ENCODE measurements around the gene DCLRE1B.

DCLRE1B gene

GRCh38 chr1:113887402-113888175 lies 17.5 kb upstream of the DCLRE1B start, which contains the start of gene BCL2L15:
TSS of gene BCL2L15 (minus strand) at chr1:113887581. CDS start at chr1:113887375, 206 bp downstream.
- FAIRE-seq, result no peak

GRCh38 chr1:113890816-113891215 lies 14.3 kb upstream of the DCLRE1B start:
- no peak for FAIRE-seq

- no peak for FAIRE-seq
Measured at GRCh38 chr1:113891631-113892220, 13.4 kb upstream of the DCLRE1B start.

- FAIRE-seq, result no peak
Measured at GRCh38 chr1:113893267-113893666, 11.9 kb upstream of the DCLRE1B start.

GRCh38 chr1:113895098-113895497 lies 10.0 kb upstream of the DCLRE1B start:
- FAIRE-seq, result no peak

- FAIRE-seq, result no peak
Measured at GRCh38 chr1:113895961-113896360, 9.2 kb upstream of the DCLRE1B start.

- no peak for FAIRE-seq
Measured at GRCh38 chr1:113898241-113898814, 6.8 kb upstream of the DCLRE1B start.

- no peak for FAIRE-seq
Measured at GRCh38 chr1:113899111-113899510, 6.0 kb upstream of the DCLRE1B start.

GRCh38 chr1:113901191-113901590 lies 3.9 kb upstream of the DCLRE1B start:
- no peak for FAIRE-seq

GRCh38 chr1:113903501-113904292 lies 1.4 kb upstream of the DCLRE1B start:
- no peak for FAIRE-seq

GRCh38 chr1:113904293-113904673 lies 843 bp upstream of the DCLRE1B start:
- no peak for FAIRE-seq

GRCh38 chr1:113905435-113905861 lies 322 bp downstream of the DCLRE1B start:
- FAIRE-seq, result no peak

GRCh38 chr1:113912594-113913311 lies 7.6 kb downstream of the DCLRE1B start:
- FAIRE-seq, result no peak

- FAIRE-seq, result no peak
Measured at GRCh38 chr1:113913312-113913668, 8.2 kb downstream of the DCLRE1B start.

GRCh38 chr1:113913887-113914664 lies 8.9 kb downstream of the DCLRE1B start:
- peak; percentile 54 for FAIRE-seq

GRCh38 chr1:113916974-113917373 lies 11.8 kb downstream of the DCLRE1B start:
- FAIRE-seq, result no peak

GRCh38 chr1:113917400-113918082 lies 12.4 kb downstream of the DCLRE1B start:
- FAIRE-seq, result no peak

- FAIRE-seq, result no peak
Measured at GRCh38 chr1:113918243-113918642, 13.1 kb downstream of the DCLRE1B start.

GRCh38 chr1:113922957-113923356 lies 17.8 kb downstream of the DCLRE1B start:
- no peak for FAIRE-seq

- FAIRE-seq, result no peak
Measured at GRCh38 chr1:113924473-113924872, 19.3 kb downstream of the DCLRE1B start.

Measured in A204.1 (cell line).